A549 treated with RU486 at 1 μM for 4 hours (cell line): ENCODE data around the gene UPP2. TPM values are rescaled to one million over a fixed set of nuclear protein-coding genes. Genes with fewer than 3 reads are reported as not detected.

ENCODE experiments used
- total RNA-seq: library from RNA; stranded (reverse); fragments of 200-300 nt; extraction: Qiagen RNA extraction; gene quantifications from 5 replicates; pipeline ENCODE4 v1.2.3, GENCODE V29; 2022; ENCODE audit warnings: low read depth

Gene UPP2
- total RNA-seq, result not detected in 5 replicates

GRCh38 chr2:158101384-158101926 lies at the start of gene UPP2:
TSS of gene UPP2 (plus strand) at chr2:158101876. CDS start at chr2:158102064, 188 bp downstream.

Other genes with a start within 250 kb of the UPP2 start
- 25.4 to 34.6 TPM (median 31.0 TPM) in 5 replicates for gene ACVR1, start 225.5 kb upstream of the UPP2 start, total RNA-seq